Breast epithelium (tissue), 4 donors: ENCODE data around the gene IL17C. TPM values are rescaled to one million over a fixed set of nuclear protein-coding genes. Genes with fewer than 3 reads are reported as not detected.
"Not testable (repeated sequence)": the region's sequence is repeated elsewhere in the genome, so short reads cannot be mapped to it uniquely, and the experiment has no call there.

Source experiments
- DNase-seq, 2 donors: peaks; one replicate each; pipeline ENCODE4 v3.0.0-alpha.2; 2019; ENCODE audit warnings: low spot score in 2 of 2
- H3K27ac ChIP-seq, 2 donors: fragments of 200-600 bp; sonication (generic) in 1 of 2; one replicate each; pipeline ENCODE4 v1.5.1; 2016 to 2019; ENCODE audit warnings: mild to moderate bottlenecking in 1 of 2
- H3K27me3 ChIP-seq, 2 donors: fragments of 200-600 bp; sonication (generic) in 1 of 2; one replicate each; pipeline versions ENCODE4 v1.5.1 to v1.6.0; 2017 to 2019; ENCODE audit warnings: control low read depth in 1 of 2, mild to moderate bottlenecking in 1 of 2
- H3K36me3 ChIP-seq: fragments of 200-600 bp; one replicate; pipeline ENCODE4 v1.5.1; 2019
- H3K4me1 ChIP-seq, 2 donors: fragments of 200-600 bp; sonication (generic); one replicate each; pipeline ENCODE4 v1.5.1; 2016 to 2019; ENCODE audit warnings: control low read depth in 1 of 2
- H3K4me3 ChIP-seq, 3 donors: fragments of 200-600 bp; sonication (generic); 1 replicate in 2 of 3; 2 replicates in 1 of 3; pipeline ENCODE4 v1.5.1; 2016 to 2019; ENCODE audit warnings: mild to moderate bottlenecking in 3 of 3, moderate library complexity in 2 of 3
- H3K9me3 ChIP-seq, 2 donors: fragments of 200-600 bp; sonication (generic) in 1 of 2; one replicate each; pipeline ENCODE4 v1.5.1; 2016 to 2019; ENCODE audit warnings: control low read depth in 1 of 2
- CTCF ChIP-seq, 3 donors: fragments of 450-650 bp; IDR thresholded peaks; one replicate each; pipeline ENCODE4 v1.5.1; 2016 to 2017; ENCODE audit warnings: antibody characterized with exemption in 3 of 3, mild to moderate bottlenecking in 3 of 3, moderate library complexity in 3 of 3
- POLR2A ChIP-seq: fragments of 450-650 bp; IDR thresholded peaks from one replicate; pipeline ENCODE4 v1.6.1; 2016; ENCODE audit warnings: antibody characterized with exemption, mild to moderate bottlenecking, moderate library complexity
- POLR2AphosphoS5 ChIP-seq, 3 donors: sonication (generic); formaldehyde crosslinking; IDR thresholded peaks; one replicate each; pipeline ENCODE4 v1.6.1; 2017; ENCODE audit warnings: antibody characterized with exemption in 3 of 3
- intact Hi-C: fragments of 100-400 bp; cut with DNase I; formaldehyde crosslinking; loops from one replicate; pipeline ENCODE4 v1.15.1; 2023; ENCODE audit warnings: low total_unique reads
- total RNA-seq, 3 donors: library from RNA; depleted of rRNA; stranded (reverse); fragments of >200 nt; gene quantifications; one replicate each; pipeline ENCODE4 v1.1.0, GENCODE V29; 2016

IL17C gene
- total RNA-seq, 3 donors from 2014 or later, result not detected

- Histone ChIP-seq H3K27me3 (no peaks in the 10 kb centered on the region), H3K4me1 (no peaks in the 10 kb centered on the region), H3K9me3 (no peaks in the 10 kb centered on the region), H3K4me3 (no peak overlapping the region), H3K27ac (no peak overlapping the region), H3K36me3 (no peaks in the 10 kb centered on the region)
- DNase-seq, result no peak
- TF ChIP-seq CTCF (IDR thresholded peaks at IDR 0.05) (no peak), POLR2A (no peak), POLR2AphosphoS5 (IDR thresholded peaks at IDR 0.05) (no peak)
- intact Hi-C loops, result no loop called here
Observed at GRCh38 chr16:88601313-88602036, 36.9 kb upstream of the IL17C start.

- H3K9me3 ChIP-seq, result no peaks in the 10 kb centered on the region
- intact Hi-C loops, result no loop called here
- H3K27me3 ChIP-seq, result no peaks in the 10 kb centered on the region
- H3K27ac ChIP-seq, result no peak overlapping the region
- TF ChIP-seq POLR2AphosphoS5 (IDR thresholded peaks at IDR 0.05) (no peak), CTCF (IDR thresholded peaks at IDR 0.05) (no peak)
- no peaks in the 10 kb centered on the region for H3K4me1 ChIP-seq
- no peaks in the 10 kb centered on the region for H3K36me3 ChIP-seq
- no peak overlapping the region for H3K4me3 ChIP-seq
- DNase-seq, result no peak
Observed at GRCh38 chr16:88602091-88602490, 36.3 kb upstream of the IL17C start.

- H3K4me3 ChIP-seq, result no peak overlapping the region
- no peak overlapping the region for H3K27ac ChIP-seq
- no peak for DNase-seq
- no peaks in the 10 kb centered on the region for H3K27me3 ChIP-seq
- H3K4me1 ChIP-seq, result no peaks in the 10 kb centered on the region
- TF ChIP-seq POLR2A (no peak), POLR2AphosphoS5 (IDR thresholded peaks at IDR 0.05) (no peak), CTCF (IDR thresholded peaks at IDR 0.05) (no peak)
- H3K36me3 ChIP-seq, result no peaks in the 10 kb centered on the region
- intact Hi-C loops, result no loop called here
- H3K9me3 ChIP-seq, result no peaks in the 10 kb centered on the region
Observed at GRCh38 chr16:88605186-88606147, 32.9 kb upstream of the IL17C start.

GRCh38 chr16:88606148-88606757, 32.1 kb upstream of the IL17C start:
- H3K4me3 ChIP-seq, result no peak overlapping the region
- H3K9me3 ChIP-seq, result no peaks in the 10 kb centered on the region
- H3K4me1 ChIP-seq, result no peaks in the 10 kb centered on the region
- TF ChIP-seq POLR2A, result no peak
- no peak for TF ChIP-seq POLR2AphosphoS5 (IDR thresholded peaks at IDR 0.05)
- H3K27me3 ChIP-seq, result no peaks in the 10 kb centered on the region
- no peak for DNase-seq
- H3K27ac ChIP-seq, result no peak overlapping the region
- intact Hi-C loops, result no loop called here
- peaks cover 2% of the 10 kb centered on the region for H3K36me3 ChIP-seq

GRCh38 chr16:88608076-88608475, 30.3 kb upstream of the IL17C start:
- intact Hi-C loops, result no loop called here
- no peak overlapping the region for H3K4me3 ChIP-seq
- no peaks in the 10 kb centered on the region for H3K9me3 ChIP-seq
- H3K36me3 ChIP-seq, result peaks cover 7% of the 10 kb centered on the region
- H3K27me3 ChIP-seq, result no peaks in the 10 kb centered on the region
- no peaks in the 10 kb centered on the region for H3K4me1 ChIP-seq
- TF ChIP-seq POLR2AphosphoS5 (IDR thresholded peaks at IDR 0.05), result no peak
- no peak for TF ChIP-seq CTCF (IDR thresholded peaks at IDR 0.05)
- TF ChIP-seq POLR2A, result no peak
- no peak overlapping the region for H3K27ac ChIP-seq
- DNase-seq, result no peak

GRCh38 chr16:88609426-88609825, 28.9 kb upstream of the IL17C start:
- DNase-seq, H3K9me3 ChIP-seq, H3K27me3 ChIP-seq, H3K4me1 ChIP-seq, intact Hi-C loops, H3K36me3 ChIP-seq, H3K4me3 ChIP-seq, H3K27ac ChIP-seq: not testable (repeated sequence)
